HEK293 (cell line): ENCODE data around the gene CYP4F12.

ENCODE experiments used
- CTCF ChIA-PET: fragments of 350-600 bp; formaldehyde crosslinking; extraction: SDS; loops from one replicate; lab custom pipeline; 2021; ENCODE audit warnings: antibody characterized with exemption; lab: Yijun Ruan, JAX
- POLR2A ChIA-PET: fragments of 300-600 bp; formaldehyde crosslinking; extraction: SDS; loops from one replicate; lab custom pipeline; 2020; ENCODE audit warnings: antibody characterized with exemption, inconsistent platforms; lab: Yijun Ruan, JAX
- H3K27ac ChIP-seq: fragments of 200-500 bp; sonication (Bioruptor generic); 2 replicates; pipeline ENCODE4 v1.5.1; 2014; ENCODE audit warnings: low read depth, low read length, control low read depth, inconsistent platforms; ENCODE audit errors: extremely low read depth
- H3K36me3 ChIP-seq, 2 experiments: fragments of 200-500 bp in 1 of 2; sonication (Bioruptor generic) in 1 of 2; 1 replicate in 1 of 2; 2 replicates in 1 of 2; pipeline ENCODE4 v1.5.1; 2014 to 2017; ENCODE audit warnings: inconsistent platforms in 2 of 2, low read length in 2 of 2; ENCODE audit not compliant: control insufficient read depth in 2 of 2, insufficient read depth in 1 of 2
- H3K4me1 ChIP-seq: fragments of 200-500 bp; sonication (Bioruptor generic); 2 replicates; pipeline ENCODE4 v1.5.1; 2014; ENCODE audit warnings: mild to moderate bottlenecking, low read length, inconsistent platforms; ENCODE audit not compliant: control insufficient read depth, insufficient read depth
- H3K4me3 ChIP-seq: 2 replicates; pipeline ENCODE4 v1.5.1; 2011; ENCODE audit warnings: low read depth, mild to moderate bottlenecking, control low read depth, low read length, moderate library complexity
- H3K9me3 ChIP-seq: fragments of 200-500 bp; sonication (Bioruptor generic); 2 replicates; pipeline ENCODE4 v1.5.1; 2014; ENCODE audit warnings: low read depth, low read length, inconsistent platforms; ENCODE audit not compliant: control insufficient read depth, insufficient read depth
- EGR2 ChIP-seq: fragments of 450-650 bp; formaldehyde crosslinking; IDR thresholded peaks from 2 replicates; pipeline ENCODE4 v1.5.1; 2016; ENCODE audit warnings: low read depth, missing biosample characterization, missing genetic modification characterization
- SCRT1 ChIP-seq: fragments of 450-650 bp; formaldehyde crosslinking; IDR thresholded peaks from 2 replicates; pipeline ENCODE4 v1.5.1; 2016; ENCODE audit warnings: missing biosample characterization, missing genetic modification characterization, borderline replicate concordance
- SCRT2 ChIP-seq: fragments of 450-650 bp; formaldehyde crosslinking; IDR thresholded peaks from 2 replicates; pipeline ENCODE4 v1.5.1; 2016; ENCODE audit warnings: missing biosample characterization, missing genetic modification characterization
- TRIM28 ChIP-seq: IDR thresholded peaks from 2 replicates; pipeline ENCODE4 v1.6.1; 2011; ENCODE audit warnings: low read length, control low read depth, borderline replicate concordance
- ZBTB6 ChIP-seq: fragments of 450-650 bp; formaldehyde crosslinking; IDR thresholded peaks from 2 replicates; pipeline ENCODE4 v1.5.1; 2017; ENCODE audit warnings: missing biosample characterization, missing genetic modification characterization
- ZNF121 ChIP-seq: fragments of 450-650 bp; formaldehyde crosslinking; IDR thresholded peaks from 2 replicates; pipeline ENCODE4 v1.5.1; 2016; ENCODE audit warnings: missing biosample characterization, missing genetic modification characterization
- ZNF132 ChIP-seq: fragments of 450-650 bp; formaldehyde crosslinking; IDR thresholded peaks from 2 replicates; pipeline ENCODE4 v1.5.1; 2017; ENCODE audit warnings: missing biosample characterization, missing genetic modification characterization, borderline replicate concordance
- ZNF335 ChIP-seq: fragments of 450-650 bp; formaldehyde crosslinking; conservative IDR thresholded peaks from 2 replicates; pipeline ENCODE4 v1.5.1; 2016; ENCODE audit warnings: missing biosample characterization, missing genetic modification characterization
- ZNF792 ChIP-seq: fragments of 450-650 bp; formaldehyde crosslinking; IDR thresholded peaks from 2 replicates; pipeline ENCODE4 v1.5.1; 2016; ENCODE audit warnings: missing biosample characterization, missing genetic modification characterization
- TF ChIP-seq, protein P1 (sequence below): fragments of 450-650 bp; formaldehyde crosslinking; IDR thresholded peaks from 2 replicates; pipeline ENCODE4 v1.5.1; 2016; ENCODE audit warnings: missing biosample characterization, missing genetic modification characterization
- TF ChIP-seq, protein P2 (sequence below): fragments of 450-650 bp; formaldehyde crosslinking; conservative IDR thresholded peaks from 2 replicates; pipeline ENCODE4 v1.5.1; 2016; ENCODE audit warnings: low read depth, missing biosample characterization, missing genetic modification characterization

The CYP4F12 gene

DNA sequence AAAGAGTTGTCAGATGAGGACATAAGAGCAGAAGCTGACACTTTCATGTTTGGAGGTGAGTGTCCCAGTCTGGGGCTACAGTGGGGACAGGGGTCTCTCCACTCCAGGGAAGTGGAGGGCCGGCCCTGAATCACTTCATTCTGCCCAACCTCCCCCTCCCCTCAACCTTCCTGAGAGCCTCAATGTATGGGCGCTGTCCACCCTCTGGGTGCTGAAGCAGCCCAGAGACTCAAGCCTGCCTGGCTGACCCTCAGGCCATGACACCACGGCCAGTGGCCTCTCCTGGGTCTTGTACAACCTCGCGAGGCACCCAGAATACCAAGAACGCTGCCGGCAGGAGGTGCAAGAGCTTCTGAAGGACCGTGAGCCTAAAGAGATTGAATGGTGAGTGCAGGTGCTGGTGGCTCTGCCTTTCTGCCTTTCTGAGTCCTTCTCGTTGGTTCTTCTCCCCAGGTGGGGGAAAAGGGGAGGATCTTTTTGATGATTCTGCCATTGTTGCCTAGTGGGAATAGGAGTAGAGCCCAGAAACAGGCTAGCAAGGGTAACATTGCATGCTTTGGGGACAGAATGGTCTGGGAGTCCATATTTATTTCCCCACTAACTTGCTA is 49.1 kb upstream of the CYP4F12 start:
- Histone ChIP-seq H3K9me3 (no peaks in the 10 kb centered on the region), H3K4me3 (no peak overlapping the region), H3K27ac (no peak overlapping the region), H3K36me3 (no peaks in the 10 kb centered on the region), H3K4me1 (no peaks in the 10 kb centered on the region)
- CTCF ChIA-PET, result no interaction called here
- POLR2A ChIA-PET, result no interaction called here
- TF ChIP-seq ZNF121 (tag by site-specific recombination) (no peak), SCRT2 (tag by site-specific recombination) (no peak), EGR2 (no peak), TRIM28 (no peak), ZBTB6 (tag by site-specific recombination) (no peak), ZNF792 (tag by site-specific recombination) (no peak)
- TF ChIP-seq, protein P1, sequence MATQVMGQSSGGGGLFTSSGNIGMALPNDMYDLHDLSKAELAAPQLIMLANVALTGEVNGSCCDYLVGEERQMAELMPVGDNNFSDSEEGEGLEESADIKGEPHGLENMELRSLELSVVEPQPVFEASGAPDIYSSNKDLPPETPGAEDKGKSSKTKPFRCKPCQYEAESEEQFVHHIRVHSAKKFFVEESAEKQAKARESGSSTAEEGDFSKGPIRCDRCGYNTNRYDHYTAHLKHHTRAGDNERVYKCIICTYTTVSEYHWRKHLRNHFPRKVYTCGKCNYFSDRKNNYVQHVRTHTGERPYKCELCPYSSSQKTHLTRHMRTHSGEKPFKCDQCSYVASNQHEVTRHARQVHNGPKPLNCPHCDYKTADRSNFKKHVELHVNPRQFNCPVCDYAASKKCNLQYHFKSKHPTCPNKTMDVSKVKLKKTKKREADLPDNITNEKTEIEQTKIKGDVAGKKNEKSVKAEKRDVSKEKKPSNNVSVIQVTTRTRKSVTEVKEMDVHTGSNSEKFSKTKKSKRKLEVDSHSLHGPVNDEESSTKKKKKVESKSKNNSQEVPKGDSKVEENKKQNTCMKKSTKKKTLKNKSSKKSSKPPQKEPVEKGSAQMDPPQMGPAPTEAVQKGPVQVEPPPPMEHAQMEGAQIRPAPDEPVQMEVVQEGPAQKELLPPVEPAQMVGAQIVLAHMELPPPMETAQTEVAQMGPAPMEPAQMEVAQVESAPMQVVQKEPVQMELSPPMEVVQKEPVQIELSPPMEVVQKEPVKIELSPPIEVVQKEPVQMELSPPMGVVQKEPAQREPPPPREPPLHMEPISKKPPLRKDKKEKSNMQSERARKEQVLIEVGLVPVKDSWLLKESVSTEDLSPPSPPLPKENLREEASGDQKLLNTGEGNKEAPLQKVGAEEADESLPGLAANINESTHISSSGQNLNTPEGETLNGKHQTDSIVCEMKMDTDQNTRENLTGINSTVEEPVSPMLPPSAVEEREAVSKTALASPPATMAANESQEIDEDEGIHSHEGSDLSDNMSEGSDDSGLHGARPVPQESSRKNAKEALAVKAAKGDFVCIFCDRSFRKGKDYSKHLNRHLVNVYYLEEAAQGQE (tag by site-specific recombination), result peak; percentile 97

- Histone ChIP-seq H3K4me3 (no peak overlapping the region), H3K27ac (no peak overlapping the region), H3K4me1 (no peaks in the 10 kb centered on the region), H3K9me3 (no peaks in the 10 kb centered on the region), H3K36me3 (no peaks in the 10 kb centered on the region)
- CTCF ChIA-PET, result interaction anchor here (0.6 kb wide), 1 partner anchor 263 kb away, joined by 4 read pairs; no protein-coding TSS in a partner anchor
- TF ChIP-seq, protein P2, sequence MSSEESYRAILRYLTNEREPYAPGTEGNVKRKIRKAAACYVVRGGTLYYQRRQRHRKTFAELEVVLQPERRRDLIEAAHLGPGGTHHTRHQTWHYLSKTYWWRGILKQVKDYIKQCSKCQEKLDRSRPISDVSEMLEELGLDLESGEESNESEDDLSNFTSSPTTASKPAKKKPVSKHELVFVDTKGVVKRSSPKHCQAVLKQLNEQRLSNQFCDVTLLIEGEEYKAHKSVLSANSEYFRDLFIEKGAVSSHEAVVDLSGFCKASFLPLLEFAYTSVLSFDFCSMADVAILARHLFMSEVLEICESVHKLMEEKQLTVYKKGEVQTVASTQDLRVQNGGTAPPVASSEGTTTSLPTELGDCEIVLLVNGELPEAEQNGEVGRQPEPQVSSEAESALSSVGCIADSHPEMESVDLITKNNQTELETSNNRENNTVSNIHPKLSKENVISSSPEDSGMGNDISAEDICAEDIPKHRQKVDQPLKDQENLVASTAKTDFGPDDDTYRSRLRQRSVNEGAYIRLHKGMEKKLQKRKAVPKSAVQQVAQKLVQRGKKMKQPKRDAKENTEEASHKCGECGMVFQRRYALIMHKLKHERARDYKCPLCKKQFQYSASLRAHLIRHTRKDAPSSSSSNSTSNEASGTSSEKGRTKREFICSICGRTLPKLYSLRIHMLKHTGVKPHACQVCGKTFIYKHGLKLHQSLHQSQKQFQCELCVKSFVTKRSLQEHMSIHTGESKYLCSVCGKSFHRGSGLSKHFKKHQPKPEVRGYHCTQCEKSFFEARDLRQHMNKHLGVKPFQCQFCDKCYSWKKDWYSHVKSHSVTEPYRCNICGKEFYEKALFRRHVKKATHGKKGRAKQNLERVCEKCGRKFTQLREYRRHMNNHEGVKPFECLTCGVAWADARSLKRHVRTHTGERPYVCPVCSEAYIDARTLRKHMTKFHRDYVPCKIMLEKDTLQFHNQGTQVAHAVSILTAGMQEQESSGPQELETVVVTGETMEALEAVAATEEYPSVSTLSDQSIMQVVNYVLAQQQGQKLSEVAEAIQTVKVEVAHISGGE (tag by site-specific recombination), result no peak
- TF ChIP-seq SCRT1 (tag by site-specific recombination) (no peak), ZNF132 (tag by site-specific recombination) (no peak), ZNF335 (0 out of 2 replicates have a peak, but pooled peaks have one; percentile 49)
- POLR2A ChIA-PET, result no interaction called here
Measured at GRCh38 chr19:15628236-15629002, 44.5 kb upstream of the CYP4F12 start.
